Testis (tissue), 2 donors: ENCODE measurements around the gene PHACTR3.

Source experiments
- CTCF ChIP-seq, 3 experiments: fragments of 450-650 bp in 2 of 3; fragments of 200-600 bp in 1 of 3; sonication (generic) in 1 of 3; IDR thresholded peaks; one replicate each; pipeline ENCODE4 v1.5.1; 2016 to 2019; ENCODE audit warnings: antibody characterized with exemption in 3 of 3, mild to moderate bottlenecking in 2 of 3, moderate library complexity in 1 of 3
- POLR2A ChIP-seq: fragments of 450-650 bp; IDR thresholded peaks from one replicate; pipeline ENCODE4 v1.6.1; 2017; ENCODE audit warnings: antibody characterized with exemption, mild to moderate bottlenecking, moderate library complexity

- TF ChIP-seq POLR2A (no peak), CTCF (IDR thresholded peaks at IDR 0.05) (no peak)
Measured at GRCh38 chr20:59623133-59623532, 18.8 kb downstream of the PHACTR3 start.
